Measurements from ENCODE around the gene RASSF6.

- TF ChIP-seq POLR2A (IDR thresholded peaks at IDR 0.05; ENCODE audit: extremely low read depth, insufficient read length) (no peak), MYC (IDR thresholded peaks at IDR 0.05; ENCODE audit: low read depth, low read length) (no peak), MAX (IDR thresholded peaks at IDR 0.05; ENCODE audit: low read depth, low read length) (no peak)
- TF ChIP-seq, protein P1, sequence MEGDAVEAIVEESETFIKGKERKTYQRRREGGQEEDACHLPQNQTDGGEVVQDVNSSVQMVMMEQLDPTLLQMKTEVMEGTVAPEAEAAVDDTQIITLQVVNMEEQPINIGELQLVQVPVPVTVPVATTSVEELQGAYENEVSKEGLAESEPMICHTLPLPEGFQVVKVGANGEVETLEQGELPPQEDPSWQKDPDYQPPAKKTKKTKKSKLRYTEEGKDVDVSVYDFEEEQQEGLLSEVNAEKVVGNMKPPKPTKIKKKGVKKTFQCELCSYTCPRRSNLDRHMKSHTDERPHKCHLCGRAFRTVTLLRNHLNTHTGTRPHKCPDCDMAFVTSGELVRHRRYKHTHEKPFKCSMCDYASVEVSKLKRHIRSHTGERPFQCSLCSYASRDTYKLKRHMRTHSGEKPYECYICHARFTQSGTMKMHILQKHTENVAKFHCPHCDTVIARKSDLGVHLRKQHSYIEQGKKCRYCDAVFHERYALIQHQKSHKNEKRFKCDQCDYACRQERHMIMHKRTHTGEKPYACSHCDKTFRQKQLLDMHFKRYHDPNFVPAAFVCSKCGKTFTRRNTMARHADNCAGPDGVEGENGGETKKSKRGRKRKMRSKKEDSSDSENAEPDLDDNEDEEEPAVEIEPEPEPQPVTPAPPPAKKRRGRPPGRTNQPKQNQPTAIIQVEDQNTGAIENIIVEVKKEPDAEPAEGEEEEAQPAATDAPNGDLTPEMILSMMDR (IDR thresholded peaks at IDR 0.05; ENCODE audit: low read depth, low read length), result no peak
Observed at GRCh38 chr4:73588613-73589012, 31.6 kb downstream of the RASSF6 start.
